NK-92 treated with Interleukin-12 subunit alpha and Interleukin-12 subunit beta, amount 100 ng/mL, for 24 hours (cell line): ENCODE results near the gene HDHD3.
"Not testable (repeated sequence)": the region's sequence is repeated elsewhere in the genome, so short reads cannot be mapped to it uniquely, and the experiment has no call there.

Source experiments
- DNase-seq: peaks from one replicate; lab custom pipeline; 2025; lab: John Stamatoyannopoulos, UW

Gene HDHD3, protein sequence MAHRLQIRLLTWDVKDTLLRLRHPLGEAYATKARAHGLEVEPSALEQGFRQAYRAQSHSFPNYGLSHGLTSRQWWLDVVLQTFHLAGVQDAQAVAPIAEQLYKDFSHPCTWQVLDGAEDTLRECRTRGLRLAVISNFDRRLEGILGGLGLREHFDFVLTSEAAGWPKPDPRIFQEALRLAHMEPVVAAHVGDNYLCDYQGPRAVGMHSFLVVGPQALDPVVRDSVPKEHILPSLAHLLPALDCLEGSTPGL

GRCh38 chr9:113376634-113377567 lies at the start of gene HDHD3:
Gene HDHD3 (minus strand): TSS chr9:113376986. CDS start chr9:113374354, 2,632 bp downstream.
- DNase-seq = no peak

- no peak for DNase-seq
Observed at GRCh38 chr9:113425072-113425471, 48.3 kb upstream of the HDHD3 start.

- DNase-seq = no peak
Observed at GRCh38 chr9:113421726-113422125, 44.9 kb upstream of the HDHD3 start.

GRCh38 chr9:113417370-113417769 lies 40.6 kb upstream of the HDHD3 start:
- no peak for DNase-seq

DNA sequence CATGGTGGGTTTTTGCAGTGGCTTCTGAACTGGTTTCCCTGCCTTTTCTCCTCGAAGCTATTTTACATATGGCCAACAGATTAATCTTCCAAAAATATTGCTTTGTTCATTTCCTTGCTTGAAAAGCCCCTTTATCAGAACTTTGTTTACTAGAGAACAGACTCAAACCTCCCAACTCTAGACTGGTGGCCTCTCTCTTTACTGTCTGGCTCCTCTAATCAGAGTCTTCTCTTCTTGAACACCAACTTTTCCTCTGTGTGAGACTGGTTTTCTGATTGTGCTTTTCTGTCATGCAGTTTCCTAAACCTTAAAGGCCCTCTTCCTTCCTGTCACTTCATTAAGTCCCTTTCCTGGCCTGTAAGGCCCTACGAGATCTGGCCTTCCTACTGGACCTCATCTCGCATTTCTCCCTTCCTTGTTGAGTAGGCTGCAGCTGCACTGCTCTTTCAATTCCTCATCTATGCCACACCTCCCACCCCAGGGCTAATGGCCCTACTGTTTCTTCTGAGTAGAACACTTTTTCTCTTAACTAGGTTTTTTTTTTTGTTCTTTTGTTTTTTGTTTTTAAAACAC lies 39.4 kb upstream of the HDHD3 start:
- DNase-seq = no peak

DNA sequence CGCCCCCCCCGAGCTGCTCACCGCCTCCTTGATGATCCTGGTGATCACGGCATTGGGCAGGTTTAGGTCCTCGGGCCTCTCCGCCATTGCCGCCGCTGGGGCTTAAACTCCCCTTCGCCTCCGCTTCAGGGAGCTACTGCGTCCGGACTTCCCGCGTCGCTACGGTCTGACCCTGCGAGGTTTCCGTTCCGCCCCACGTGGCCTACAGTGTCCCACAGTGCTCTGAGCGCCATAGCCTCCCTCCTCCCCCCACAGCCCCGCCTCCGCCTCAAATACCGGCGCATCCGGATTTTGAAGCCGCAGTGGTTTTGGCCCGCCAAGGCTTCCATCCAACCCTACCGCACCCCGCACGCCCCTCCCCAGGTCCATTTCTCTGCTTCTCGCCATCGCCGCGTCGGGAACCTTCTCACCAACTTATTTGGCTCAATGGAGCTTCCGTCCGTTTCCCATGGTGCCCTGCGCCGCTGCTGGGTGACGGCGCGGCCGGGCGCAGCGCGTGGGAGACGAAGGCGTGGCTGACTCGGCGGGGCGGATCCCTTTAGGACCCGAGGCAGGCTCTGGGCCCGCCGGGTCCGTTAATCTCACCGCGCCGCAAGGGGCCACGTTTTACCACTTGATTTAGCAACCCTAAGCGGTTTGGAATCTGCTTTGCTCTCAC lies 33.5 kb upstream of the HDHD3 start, which contains the start of the genes C9orf43 and POLE3:
Gene C9orf43, plus strand, starts transcription at position 541 of the 658 bp plus-strand sequence. CDS start 2,747 bp downstream, outside the sequence.
Gene POLE3, minus strand, starts transcription at position 469 of the 658 bp plus-strand sequence. Its CDS starts 382 bp downstream, at position 87.
- DNase-seq = peak; percentile 85

DNA sequence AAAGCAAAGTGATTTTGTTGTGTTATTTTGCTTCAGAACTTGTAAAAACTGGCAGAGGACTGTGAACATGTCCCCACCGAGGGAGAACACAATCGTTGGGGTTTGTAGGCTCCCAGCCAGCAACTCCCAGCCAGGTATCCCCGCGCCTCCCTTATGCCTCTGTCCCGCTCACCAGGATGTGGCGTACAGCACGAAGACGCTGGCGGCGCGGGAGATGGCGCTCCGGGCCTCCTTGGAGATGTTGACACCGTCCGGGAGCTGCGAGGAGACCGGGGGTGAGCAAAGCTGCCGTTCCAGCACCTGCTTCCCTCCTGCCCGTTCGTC lies 33.1 kb upstream of the HDHD3 start:
- no peak for DNase-seq

- no peak for DNase-seq
Observed at GRCh38 chr9:113409481-113409880, 32.7 kb upstream of the HDHD3 start.

GRCh38 chr9:113406873-113407511 lies 30.2 kb upstream of the HDHD3 start:
- DNase-seq = peak; percentile 12

GRCh38 chr9:113406353-113406752 lies 29.6 kb upstream of the HDHD3 start:
- not testable (repeated sequence) for DNase-seq

GRCh38 chr9:113403646-113404045 lies 26.9 kb upstream of the HDHD3 start:
- no peak for DNase-seq

DNA sequence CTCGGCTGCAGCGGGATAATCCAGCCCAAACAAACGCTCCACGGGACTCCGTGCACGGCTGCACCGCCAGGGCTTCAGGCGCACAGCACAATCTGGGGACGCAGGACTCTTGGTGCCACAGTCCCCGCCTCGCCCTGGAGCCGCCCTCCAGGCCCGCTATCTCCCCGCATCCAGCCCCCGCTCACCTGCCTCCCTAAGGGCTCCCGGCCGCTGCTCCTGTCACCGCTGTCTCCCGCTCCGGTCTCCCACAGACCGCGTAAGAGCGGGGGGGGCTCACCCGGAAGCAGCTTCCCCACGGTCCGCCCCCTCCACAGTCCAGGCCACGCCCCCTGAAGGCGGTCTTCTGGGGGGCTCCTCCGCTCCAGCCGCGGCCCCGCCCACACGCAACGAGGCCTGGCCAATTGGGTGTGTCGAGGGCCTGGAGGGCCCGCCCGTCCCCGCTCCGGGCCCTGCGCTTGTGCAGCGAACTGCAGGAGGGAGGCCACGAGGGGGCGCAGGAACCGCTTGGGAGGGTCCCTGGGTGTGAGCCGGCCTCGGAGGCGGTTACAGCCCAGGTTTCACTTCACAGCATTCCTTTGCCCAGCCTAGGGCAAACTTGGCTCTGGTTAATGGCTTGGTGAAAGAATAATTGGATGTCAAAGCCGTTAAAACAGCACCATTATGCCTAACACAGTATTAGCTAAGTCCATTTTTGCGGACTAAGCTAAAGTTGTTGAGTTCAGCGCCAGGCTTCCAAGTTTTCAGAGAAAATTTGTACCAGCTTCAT lies 24.4 kb upstream of the HDHD3 start, which contains the start of gene ALAD:
Gene ALAD, minus strand, starts transcription at position 258 of the 766 bp plus-strand sequence. CDS start 7,725 bp downstream, outside the sequence.
- peak; percentile 95 for DNase-seq

GRCh38 chr9:113399646-113400200 lies 22.9 kb upstream of the HDHD3 start:
- no peak for DNase-seq

DNA sequence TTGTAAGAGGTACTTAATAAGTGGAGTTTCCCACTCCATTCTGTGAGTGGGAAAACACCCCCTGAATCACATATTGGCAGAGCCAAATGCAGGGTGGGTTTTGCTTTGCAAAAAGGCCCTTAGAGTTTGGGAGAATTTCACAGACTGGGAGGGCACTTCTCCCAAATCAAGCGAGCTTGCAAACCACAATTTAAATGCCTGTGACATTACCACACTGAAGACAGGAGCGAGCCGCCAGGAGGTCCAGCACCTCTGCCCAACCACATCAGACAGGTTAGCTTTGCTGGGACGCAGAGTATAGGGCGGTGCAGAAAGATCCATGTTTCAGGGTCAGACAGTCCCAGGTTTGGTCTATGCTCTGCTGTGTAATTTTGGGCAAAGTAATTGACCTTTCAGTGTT lies 22.0 kb upstream of the HDHD3 start:
- no peak for DNase-seq

- no peak for DNase-seq
Observed at GRCh38 chr9:113397203-113397631, 20.4 kb upstream of the HDHD3 start.

- DNase-seq = no peak
Observed at GRCh38 chr9:113395000-113395861, 18.4 kb upstream of the HDHD3 start.

DNA sequence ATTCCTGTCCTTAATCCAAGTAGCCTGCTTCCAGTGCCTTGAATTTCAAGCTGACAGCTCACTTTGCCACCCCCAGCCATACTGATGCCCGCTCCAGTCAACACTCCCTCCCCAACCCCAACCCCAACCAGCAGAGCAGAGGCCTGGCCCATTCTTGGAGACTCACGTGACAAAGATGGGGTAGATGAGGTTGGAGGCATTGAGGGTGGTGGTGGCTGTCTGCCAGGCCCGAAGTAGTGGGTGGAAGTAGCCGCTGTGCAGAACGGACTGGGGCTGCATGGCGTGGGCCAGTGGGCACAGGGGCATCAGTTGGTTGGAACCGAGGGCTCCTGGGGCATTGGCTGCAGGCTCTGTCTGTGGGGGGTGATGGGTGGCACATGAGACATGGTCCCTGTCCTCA lies 16.5 kb upstream of the HDHD3 start:
- no peak for DNase-seq

DNA sequence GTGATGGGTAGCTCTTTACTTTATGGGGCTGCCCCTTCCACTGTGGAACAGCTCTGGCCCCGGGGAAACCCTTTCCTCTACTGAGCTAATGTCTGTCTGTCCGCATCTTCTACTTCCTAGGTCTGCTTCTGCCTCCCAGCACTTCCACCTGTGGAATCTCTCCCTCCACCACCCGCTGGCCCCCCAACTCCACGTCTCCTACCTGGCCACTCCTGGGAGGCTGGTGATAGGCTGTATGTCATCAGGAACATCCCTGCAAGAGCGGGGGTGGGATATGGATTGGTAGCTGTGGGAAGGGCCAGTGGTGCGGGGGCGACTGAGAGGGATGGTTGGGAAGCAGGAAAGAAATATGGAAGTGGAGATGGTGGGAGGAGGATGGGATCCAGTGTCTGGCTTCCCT lies 15.1 kb upstream of the HDHD3 start:
- no peak for DNase-seq

DNA sequence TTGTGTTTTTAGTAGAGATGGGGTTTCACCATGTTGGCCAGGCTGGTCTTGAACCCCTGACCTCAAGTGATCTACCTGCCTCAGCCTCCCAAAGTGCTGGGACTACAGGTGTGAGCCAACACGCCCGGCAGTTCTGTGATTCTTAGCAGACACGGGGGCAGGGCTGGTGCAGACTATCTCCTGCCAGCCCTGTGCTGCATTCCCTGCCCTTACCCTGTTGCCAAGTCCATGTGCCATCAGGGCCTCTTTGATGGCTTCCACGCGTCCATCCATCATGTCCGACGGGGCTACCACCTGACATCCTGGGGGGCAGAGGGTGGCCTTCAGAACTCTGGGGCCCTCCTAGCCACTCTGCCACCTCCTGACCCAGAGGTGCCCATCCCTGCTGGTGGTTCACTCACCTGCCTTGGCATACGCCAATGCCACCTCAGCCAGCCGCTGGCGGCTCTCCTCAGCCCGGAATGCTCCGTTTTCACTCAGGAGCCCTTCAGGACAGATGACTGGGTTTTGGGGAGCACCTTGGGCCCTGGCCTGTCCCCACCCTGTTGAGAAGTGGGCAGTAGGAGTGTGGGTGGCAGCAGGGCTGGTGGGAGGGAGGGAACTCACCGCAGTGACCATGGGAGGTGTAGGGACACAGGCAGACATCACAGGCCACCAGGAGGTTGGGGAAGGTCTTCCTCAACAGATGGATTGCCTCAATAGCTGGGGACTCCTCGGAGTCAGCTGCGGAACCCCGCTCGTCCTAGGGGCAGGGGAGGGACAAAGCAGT lies 13.6 kb upstream of the HDHD3 start:
- DNase-seq = no peak
